ENCODE data around the gene GUCA2B. TPM values are rescaled to one million over a fixed set of nuclear protein-coding genes. Genes with fewer than 3 reads are reported as not detected.
A peak's percentile ranks its signal among the peaks of the same experiment; 100 is the strongest.

Gene GUCA2B
- total RNA-seq, 1 donor from 2014 or later, result not detected

DNA sequence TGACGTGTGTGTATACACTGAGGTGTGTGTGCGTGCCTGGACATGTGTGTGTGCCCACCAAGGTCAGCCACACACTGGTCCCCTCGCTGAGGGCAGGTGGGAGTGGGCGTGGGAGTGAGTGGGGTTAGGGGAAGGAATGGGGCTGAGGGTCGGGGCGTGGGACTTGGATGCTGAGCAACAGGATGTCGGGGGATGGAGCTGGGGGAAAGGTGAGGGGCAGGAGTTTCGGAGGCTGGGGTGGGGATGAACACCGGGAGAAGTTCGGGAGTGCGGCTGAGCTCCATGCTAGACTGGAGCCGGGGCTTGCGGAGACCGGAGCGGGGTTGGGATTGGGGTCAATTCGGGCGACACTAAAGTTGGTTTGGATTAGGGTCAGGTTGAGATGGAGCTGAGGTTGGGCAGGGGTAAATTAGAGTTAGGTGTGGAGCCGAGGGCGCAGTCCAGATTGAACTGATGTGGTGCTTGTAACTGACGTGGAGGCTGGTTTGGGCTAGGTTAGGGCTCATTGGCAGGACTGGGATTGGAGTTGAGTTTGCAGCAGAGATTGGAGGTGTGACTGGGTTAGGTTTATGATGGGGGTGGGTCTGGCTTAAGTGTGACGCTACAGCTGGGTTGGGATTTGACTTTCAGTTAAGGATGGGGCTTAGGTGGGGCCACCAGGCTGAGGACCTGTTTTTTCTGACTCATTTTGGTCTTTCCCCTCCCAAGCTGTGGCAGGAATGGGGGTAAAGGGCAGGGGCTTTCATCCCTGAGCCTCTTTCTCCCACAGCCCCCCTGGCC is 14.6 kb downstream of the GUCA2B start:
- no peak for DNase-seq (ENCODE audit: low read depth)

DNA sequence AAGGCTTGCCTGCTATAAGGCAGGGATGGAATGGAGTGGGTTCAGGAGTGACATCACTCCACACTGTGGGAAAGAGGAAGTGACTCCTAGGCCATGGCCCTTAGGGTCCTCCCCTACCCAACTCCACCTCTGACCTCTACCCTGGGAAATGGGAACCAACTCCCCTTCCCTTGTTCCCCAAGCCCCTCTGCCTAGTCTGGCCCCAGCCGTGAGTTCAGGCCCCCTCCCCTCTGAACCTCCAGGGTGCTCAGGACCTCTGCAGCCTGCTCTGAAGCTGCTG is 15.1 kb downstream of the GUCA2B start:
- DNase-seq (ENCODE audit: low read depth), result no peak

DNA sequence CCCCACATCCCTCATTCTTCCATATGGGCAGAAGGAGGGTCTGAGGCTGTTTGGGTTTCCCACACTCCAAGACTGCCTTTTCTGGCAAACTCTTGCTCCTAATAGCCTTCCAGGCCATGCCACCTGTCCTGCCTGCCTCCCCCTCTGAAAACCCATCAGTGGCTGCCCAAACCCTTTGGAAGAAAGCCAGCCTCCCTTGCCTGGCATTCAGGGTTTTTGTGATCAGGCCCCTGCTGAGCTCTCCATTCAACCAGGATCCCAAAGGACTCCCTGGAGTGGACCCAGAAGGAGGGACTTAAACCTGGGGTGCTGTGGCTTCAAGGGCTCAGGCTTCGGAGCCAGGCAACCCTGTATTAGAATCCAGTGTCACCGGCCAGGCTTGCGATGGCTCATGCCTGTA is 15.6 kb downstream of the GUCA2B start:
- no peak for DNase-seq (ENCODE audit: low read depth)

DNA sequence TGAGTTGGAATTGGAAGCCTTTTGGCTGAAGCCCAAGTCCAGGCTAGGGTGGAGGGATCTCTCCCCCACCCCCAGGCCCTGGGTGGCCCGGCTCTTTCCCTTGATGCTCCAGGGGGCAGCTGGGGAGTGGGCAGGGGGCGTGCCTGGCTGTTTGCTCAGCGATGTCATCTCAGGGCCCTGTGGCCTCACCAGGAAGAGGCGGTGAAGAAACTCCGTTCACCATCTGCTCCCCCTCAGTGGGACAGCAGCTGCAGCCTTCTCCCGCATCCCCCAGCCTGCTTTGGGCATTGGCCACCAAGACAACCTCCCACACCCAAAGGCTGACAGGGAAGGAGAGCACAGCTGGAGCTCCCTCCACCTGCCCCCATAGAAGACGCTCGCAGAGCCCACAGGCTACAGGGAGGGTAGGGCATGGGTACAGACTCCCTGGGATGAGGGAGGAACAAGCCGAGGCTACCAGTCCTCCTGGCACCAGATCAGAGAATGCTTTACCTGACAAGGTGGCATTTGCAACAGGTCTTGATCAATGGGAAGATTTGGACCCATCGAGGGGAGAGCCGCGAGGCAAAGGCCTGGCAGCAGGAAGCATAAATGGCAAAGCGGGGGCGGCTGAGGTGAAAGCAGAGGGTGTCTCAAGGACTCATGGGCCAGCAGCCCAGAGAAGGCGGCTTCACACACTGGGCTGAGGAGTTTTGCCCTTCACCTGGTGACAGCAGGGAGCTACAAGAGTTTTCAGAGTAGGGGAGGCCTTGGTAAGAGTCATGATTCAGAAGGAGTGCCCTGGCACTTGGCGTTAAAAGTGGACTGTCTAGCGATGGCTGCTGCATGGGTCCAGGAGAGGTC is 17.8 kb downstream of the GUCA2B start:
- no peak for DNase-seq (ENCODE audit: low read depth)

DNA sequence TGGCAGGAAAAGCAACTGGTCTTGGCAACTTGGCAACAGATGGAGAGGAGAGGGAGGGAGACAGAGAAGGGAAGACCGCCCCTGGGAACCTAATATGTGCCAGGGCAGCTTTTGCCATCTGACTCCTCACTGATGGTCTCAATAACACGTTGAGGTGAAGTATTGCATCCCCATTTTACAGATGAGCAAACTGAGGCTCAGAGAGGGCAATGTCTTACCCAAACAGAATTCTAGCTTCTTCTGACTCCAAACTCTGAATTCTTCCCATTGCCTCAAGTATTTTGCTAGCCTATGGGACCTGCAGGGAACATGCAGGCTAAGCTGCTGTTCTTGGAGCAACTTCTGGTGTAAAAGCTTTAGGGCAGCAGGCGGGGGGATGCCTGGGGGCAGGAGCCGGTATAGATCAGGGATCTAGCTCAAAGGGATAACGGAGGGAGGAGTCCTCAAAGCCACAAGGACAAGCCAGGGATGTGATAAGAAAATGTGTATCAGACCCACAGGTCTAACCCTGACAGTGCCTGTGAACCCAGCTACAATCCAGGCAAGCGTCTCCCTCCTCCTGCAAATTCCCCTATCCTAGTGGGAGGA is 18.6 kb downstream of the GUCA2B start:
- no peak for DNase-seq (ENCODE audit: low read depth)

DNA sequence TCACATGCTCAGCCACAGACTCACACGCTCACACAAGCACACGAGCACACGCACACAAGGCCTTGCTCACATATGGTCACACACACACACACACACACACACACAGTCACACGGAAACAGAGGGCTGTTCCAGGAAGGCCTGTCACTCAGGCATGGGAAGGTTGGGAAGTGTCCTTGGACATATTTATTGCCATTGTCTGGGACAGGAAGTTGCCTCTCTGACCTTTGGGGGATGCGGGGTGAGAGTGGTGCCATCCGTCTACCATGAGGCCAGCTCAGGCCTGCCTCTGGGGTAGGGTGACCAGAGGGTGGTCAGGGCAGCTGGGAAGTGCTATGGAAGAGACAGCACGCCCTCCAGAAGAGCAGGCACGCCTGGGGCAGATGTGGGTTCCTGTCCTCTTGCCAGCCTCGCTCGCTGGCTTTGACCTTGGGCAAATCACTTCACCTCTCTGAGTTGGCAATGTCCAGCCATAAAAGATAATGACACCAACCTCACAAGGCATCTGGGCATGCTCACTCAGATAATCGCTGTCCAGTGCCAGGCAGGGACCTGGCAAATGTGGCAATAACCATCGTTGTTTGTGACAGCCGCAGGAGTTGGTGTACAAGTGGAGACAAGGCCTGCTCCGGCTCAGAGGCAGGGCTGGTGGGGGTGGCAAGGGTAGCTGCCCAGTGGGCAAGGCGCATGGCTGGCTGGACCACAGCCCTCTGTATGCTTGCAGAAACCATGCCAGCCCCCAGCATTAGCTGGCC is 19.3 kb downstream of the GUCA2B start:
- no peak for DNase-seq (ENCODE audit: low read depth)

DNA sequence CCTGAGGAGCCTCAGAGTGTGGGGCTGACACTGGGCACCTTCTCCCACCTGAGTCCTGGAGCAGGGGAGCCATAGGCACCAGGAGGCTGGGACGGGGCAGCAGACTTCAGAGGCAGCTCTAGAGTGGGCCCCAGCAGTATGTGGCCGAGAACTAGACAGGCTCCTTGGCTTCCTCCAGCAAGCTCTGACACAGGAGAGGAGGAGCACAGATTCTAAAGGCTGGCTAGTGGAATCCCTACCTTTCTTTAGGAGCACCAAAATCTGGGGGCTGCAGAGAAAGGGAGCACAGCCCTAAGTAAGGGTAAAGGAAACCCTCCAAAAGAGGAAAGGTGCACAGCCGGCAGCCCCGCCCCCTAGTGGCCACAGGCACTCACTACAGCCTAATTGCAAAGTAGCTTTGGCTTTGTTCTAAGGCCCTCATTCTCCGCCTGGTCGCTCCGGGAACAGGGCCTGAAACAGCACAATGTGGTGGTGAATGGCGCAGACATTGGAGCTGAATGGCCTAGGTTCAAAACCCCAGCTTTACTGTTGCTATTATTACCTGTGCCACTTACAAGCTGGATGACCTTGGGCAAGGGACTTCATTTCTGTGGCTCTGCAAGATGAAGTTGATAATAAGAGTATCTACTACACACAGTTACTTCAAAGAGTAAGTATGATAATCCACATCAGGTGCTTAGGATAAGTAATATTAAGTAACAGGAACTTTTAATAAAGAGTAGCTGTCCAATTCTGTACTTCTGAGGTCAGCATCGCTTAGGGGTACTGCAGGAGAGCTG is 20.1 kb downstream of the GUCA2B start:
- DNase-seq (ENCODE audit: low read depth), result no peak

DNA sequence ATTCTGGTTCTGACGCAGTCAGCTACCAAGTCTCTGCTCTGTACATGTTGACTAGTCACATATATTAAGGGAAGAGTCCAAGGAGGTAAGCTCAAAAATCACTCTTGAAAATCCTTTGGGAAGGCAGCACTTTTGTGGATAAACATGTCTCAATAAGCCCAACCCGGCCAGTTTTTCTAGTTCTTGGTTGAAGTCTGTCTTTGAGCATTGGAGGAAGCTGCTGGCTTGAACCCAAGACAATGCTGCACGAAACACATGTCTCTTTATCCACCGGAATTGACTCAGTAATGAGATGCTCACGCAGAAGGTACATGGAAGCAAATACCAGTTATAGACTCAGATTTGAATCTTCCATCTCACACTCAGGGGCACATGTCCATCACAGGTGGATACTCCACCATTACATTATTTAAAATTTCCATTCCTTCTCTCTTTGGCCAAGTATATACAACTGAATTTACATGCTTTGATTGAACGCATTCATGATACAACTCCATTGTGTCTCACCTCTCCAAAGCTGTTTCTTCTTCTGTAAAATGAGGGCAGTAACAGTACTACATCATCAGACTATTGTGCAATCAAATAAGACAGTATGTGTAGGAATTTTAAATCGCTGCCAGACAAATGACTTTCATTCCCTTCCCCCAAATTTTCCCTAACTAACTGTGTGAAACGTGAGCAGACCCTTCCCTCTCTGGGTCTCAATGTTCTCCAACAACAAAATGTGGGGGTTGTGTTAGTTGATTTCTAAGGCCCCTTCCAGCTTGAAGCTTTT is 20.9 kb downstream of the GUCA2B start:
- no peak for DNase-seq (ENCODE audit: low read depth)

DNA sequence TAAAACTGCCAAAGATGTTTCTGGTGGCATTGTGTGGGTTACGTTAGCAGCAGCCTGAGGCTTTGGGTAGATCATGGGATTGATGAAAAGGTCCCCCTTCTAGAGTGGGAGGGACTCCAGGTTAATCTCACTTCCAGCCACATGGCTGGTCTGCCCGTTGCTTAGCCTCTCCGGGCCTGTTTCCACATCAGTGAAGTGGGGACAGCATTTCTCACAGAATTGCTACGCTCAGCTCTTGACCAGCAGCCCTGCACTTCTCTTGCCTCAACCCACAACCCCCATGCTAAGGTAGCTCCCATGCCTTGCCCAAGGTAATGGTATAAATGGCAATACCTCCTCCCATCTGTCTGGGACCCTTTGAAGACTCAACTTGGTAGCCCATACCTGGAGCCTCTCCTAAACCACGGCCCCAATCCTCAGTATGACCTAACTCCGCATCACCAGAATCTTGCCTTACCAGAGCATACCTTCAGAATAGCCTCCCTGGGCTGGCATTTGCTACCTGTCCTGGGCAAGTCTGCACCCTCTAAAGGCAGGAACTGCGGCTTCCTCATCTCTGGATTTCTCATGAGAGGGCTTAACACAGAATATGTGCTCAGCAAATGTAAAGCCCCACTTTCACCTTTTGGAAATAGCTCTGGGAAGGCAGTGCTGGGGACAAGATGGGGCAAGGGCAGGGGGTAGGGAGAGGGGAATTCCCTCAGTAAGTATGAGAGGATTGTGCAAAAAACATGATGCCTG is 22.3 kb downstream of the GUCA2B start:
- DNase-seq (ENCODE audit: low read depth), result no peak

DNA sequence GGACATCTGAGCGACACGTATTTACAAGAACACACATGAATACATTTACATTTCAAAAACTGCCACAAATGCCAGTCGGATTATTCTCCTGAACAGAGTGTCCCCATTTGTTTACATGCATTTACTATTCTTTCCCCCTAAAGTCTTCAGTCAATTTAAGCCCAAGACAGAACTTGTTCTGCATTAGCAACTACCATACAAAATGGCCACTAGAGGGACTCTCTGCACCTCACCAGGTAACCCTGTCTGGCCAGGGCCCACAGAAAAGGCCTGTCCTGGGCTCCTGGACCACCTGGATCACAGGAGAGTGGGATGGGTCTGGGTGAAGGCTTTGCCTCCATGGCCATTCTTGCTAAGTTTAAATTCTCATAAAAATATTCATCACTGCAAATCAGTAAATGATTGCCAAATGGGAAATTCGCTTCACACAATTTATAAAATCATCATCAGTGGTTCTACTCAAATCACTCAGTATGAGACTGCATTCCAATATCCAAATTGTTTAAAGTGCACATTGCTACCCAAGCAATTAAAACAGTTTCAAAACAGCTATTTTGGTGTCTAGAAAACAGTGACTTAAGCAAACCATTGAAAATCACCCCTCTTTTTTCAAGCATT is 23.8 kb downstream of the GUCA2B start:
- peak; percentile 70 for DNase-seq (ENCODE audit: low read depth)

DNA sequence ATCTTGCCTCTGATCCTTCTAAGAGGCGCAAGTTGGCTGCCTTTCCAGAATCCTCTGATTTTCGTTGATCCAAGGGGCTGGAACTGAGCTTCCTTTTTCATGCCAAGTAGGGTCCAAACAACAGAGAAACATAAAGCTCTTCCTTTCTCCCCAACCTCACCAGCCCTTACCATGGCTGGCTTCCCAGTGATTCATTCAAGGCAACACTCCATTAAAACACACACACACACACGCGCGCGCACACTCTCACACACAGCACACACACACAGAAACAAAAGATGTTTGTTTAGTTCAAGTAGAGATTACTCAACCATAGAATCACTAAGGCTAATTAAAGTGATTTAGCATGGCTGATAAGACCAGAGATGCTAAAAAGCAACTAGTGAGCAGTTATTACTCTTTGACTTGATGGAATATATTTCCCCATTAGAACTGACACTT is 24.4 kb downstream of the GUCA2B start:
- DNase-seq (ENCODE audit: low read depth), result peak; percentile 87

DNA sequence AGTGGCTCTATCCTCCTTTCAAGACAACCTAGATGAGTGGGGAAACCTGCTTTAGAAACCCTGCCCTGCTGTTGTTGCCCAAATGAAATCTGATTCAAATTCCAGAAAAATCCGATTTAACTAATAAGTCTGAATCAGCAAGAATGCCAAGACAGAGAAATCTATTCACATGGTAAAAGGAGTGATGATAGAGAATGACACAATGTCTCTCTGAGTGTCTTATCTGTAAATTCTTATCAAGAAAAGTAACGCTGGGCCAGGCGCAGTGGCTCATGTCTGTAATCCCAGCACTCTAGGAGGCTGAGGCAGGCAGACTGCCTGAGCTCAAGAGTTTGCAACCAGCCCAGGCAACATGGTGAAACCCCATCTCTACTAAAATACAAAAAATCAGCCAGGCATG is 25.0 kb downstream of the GUCA2B start:
- DNase-seq (ENCODE audit: low read depth), result no peak

DNA sequence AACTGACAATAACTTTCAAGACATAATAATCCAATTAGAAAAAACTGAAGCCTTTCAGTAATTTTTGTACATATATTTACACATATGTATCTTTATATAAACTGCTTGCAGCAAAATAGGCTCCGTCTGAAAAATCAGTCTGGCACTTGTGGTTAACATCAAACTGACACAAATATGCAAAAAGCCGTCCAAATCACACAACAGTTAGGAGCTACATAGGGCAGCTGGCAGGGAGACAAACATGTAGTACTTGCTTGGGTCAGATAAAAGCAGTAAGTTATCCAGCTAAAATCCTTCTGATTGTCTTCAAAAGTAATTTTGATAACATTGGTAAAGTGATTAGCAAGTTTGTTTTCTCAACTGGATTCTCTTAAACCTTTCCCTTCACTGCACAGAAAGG is 26.1 kb downstream of the GUCA2B start:
- DNase-seq (ENCODE audit: low read depth), result no peak

DNA sequence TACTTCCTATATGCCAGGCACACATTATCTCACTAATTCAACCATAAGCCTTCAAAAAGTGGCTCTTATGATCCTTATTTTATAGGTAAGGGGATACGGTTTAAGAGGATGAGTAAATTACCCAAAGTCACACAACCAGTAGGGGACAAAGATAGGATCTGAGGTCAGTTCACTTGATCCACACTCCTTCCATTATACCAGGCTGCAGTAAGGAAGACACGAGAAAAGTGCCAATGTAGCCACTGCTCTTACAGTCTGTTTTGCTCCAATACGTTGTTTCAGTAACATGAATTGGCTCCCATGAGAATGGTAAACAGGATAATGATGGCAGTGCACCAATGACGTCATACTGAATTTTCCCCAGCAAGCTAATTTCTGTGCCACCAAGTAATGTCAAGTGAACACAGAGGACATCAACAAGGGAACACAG is 26.7 kb downstream of the GUCA2B start:
- DNase-seq (ENCODE audit: low read depth), result no peak

DNA sequence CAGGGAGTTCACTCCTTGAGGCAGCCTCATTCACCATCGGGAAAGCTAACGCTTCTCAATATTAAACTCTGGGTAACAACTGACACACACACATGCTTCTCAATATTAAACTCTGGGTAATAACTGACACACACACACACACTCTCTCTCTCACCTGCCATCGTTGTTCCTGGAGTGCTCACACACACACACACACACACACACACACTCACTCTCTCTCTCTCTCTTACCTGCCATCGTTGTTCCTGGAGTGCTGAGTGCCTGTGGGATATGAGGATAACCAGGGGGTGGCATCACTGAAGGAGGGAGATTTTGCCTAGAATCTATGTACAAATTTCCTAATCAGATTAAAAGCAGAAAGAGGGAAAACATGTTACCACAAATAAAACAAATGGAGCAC is 28.5 kb downstream of the GUCA2B start:
- no peak for DNase-seq (ENCODE audit: low read depth)

DNA sequence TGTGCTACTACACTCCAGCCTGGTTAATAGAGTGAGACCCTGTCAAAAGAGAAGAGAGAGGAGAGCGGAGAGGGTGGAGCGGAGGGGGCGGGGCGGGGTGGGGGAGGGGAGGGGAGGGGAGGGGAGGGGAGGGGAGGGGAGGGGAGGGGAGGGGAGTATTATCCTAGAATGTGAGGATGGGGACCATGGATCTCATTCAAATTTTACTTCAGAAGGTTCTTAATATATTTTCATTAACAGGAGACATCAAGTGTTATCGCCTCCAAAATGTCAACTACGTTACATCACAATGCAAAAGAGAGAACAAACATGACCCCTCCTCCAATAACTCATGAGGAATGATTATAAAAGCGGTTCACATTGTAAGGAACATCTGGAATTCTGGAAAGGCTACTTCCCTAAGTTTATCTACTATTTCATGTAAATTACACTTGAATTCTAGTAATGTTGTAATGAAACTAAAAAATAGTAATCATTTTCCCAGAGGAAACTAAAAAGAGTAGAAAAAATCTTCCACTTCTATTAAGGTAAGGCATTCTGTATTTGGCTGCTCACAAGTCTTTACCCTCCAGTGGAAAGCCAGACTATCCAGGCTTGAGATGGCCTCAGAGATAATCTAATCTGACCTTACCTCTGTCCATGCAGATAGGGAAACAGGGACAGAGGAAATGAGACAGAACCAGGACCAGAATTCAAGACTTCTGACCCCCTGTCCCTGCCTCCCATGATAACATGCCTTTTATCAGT is 30.2 kb downstream of the GUCA2B start:
- no peak for DNase-seq (ENCODE audit: low read depth)

DNA sequence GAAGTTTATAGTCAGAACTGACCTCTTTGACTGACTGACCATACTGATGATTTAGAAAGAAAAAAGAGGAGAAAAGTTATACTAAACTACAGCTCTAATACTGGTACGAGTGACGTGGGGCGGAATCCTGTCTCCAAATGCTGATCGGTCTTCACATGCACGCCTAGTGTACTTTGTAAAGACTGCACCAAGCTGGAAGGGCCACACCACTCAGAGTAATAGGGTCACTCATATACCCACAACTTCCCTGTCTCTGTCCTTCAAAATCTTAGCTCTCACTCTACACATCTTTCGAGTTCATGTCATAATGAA is 30.7 kb downstream of the GUCA2B start:
- DNase-seq (ENCODE audit: low read depth), result no peak

DNA sequence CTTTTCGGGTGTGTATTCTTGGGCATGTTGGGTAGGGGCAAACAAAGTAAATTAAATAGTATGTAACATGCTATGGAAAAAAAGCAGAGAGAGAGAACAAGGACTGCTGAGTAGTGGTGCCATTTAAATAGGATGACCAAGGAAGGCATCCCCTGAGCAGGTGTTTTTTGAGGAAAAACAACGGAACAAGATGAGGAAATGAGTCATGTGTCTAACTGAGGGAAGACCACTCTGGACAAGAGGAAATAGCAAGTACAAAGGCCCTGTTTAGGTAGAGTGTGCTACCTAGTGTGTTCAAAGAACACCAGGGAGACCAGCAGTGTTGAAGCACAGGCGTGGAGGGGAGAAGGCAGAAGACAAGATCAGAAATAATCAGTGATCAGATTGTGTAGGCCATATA is 31.4 kb downstream of the GUCA2B start:
- no peak for DNase-seq (ENCODE audit: low read depth)

DNA sequence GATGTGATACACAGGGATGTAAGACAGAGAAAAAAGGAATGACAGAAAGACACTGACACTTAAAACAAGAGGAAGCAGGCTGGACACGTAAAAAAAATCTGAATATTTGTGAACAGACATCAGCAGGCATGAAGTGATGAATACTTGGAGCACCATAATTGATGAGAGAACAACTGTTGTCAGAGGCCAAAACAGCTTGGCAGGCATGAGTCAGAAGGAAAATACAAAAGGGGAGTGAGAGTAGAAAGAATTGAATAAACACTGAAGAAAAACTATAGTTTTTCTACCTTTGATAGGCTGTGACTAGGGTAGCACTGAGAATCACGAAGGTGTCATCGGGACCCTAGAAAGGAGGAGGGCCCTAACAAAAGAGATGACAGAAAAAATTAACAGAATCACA is 32.9 kb downstream of the GUCA2B start:
- DNase-seq (ENCODE audit: low read depth), result no peak
